Pons (tissue), 1 donor: ENCODE measurements around the gene KCNJ4.

ENCODE experiments used
- DNase-seq: peaks from one replicate; pipeline ENCODE4 v3.0.0-alpha.2; 2016; ENCODE audit warnings: low spot score

Gene KCNJ4

DNA sequence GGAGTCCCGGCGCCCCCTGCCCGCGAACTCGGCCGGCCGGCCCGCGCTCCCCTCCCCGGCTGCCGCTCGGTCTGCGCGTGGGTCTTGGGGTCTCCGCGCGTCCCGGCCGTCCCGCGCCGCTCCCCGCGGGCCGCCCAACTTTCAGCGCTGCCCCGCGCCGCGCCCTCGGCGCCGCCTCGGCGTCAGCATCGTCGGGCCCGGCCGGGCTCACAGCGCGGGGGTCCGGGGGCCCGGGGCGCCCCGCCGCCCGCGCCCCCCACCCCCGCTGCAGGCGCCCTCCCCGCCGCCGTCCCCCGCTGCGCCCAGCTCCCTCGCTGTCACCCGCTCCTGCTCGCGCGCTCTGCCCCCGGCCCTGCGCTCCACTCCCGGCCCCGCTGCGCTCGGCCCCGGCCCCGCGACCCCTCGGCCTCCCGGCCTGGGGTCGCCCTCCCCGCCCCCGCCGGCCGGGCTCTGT, at the start of gene KCNJ4:
Gene KCNJ4 (minus strand): TSS at position 124 of the 454 bp plus-strand sequence. CDS start 27,067 bp downstream, outside the sequence.
- no peak for DNase-seq

GRCh38 chr22:38503021-38503420, 48.0 kb upstream of the KCNJ4 start:
- DNase-seq = no peak

GRCh38 chr22:38501797-38502672, 47.0 kb upstream of the KCNJ4 start:
- no peak for DNase-seq

- no peak for DNase-seq
Observed at GRCh38 chr22:38497869-38498268, 42.9 kb upstream of the KCNJ4 start.

GRCh38 chr22:38494939-38495338, 39.9 kb upstream of the KCNJ4 start:
- no peak for DNase-seq

GRCh38 chr22:38494498-38494897, 39.5 kb upstream of the KCNJ4 start:
- no peak for DNase-seq

DNA sequence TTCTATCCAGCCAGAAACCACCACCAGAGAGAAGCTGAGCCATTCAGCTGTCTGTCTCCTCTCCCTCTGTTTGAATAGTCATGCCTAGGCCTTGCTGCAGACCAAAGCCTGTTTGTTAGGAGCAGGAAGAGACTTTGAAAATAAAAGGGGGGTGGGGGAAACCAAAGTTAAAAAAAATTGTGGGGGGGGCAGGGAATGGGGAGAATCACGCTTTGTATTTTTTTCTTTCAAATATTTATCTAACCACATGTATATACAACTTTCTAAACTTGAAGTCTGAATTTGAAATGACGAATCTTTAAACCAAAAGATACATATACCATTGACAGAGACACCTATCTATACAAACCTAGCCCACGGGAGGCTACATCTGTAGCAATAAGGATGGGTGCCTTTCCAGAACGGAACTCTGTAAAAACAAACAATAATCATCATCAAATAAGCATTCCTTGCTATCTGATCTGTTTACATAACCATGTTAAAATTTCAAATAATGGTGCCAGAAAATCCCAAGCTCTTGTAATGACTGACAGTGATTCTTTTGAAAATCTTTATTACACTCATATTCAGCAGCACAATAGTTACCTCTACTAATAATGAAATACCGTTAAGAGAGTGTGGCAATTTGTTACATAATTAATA, 36.8 kb upstream of the KCNJ4 start:
- DNase-seq = no peak

DNA sequence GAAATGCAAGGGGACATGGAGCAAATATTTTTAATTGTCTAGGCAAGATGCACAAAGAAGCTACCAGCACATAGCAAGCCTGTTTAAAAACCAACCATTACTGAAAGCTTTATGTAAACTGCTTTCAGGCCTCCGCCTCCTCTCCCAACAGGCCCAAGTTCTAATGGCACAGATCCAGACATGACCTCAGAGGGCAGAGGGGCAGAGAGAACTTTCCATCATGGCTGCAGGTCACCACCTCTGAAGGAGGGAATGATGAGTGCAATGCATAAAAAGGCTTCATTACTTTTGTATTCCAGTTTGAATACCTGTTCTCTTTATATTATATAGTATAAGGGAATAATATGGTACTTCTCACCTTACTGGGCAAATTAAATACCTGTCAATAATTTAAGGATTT, 35.9 kb upstream of the KCNJ4 start:
- DNase-seq = peak; percentile 70

GRCh38 chr22:38490475-38490874, 35.5 kb upstream of the KCNJ4 start:
- DNase-seq = no peak

GRCh38 chr22:38489561-38490145, 34.7 kb upstream of the KCNJ4 start:
- no peak for DNase-seq

GRCh38 chr22:38489142-38489541, 34.1 kb upstream of the KCNJ4 start:
- DNase-seq = no peak

GRCh38 chr22:38487946-38488345, 32.9 kb upstream of the KCNJ4 start:
- DNase-seq = no peak

- no peak for DNase-seq
Observed at GRCh38 chr22:38485783-38486182, 30.8 kb upstream of the KCNJ4 start.

DNA sequence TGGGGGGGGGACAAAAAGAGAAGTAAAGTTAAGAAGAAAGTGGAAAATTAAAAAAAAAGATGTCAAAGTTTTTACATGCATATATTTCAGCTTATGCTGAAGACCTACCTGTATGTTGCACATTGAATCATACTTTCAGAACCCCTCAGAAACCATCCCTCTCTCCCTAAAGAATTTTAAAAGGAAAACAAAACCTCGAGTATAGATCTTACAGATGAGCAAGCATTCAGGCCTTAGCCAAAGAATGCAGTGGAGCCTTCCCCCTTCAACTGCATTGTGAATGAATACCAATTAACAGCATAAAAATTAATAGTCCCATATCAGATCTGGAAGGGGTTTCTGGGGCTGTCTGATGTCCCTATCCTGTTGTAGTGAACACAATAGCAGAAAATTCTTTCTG, 29.2 kb upstream of the KCNJ4 start:
- DNase-seq = no peak

GRCh38 chr22:38482662-38483308, 27.8 kb upstream of the KCNJ4 start:
- no peak for DNase-seq

- DNase-seq = no peak
Observed at GRCh38 chr22:38481871-38482332, 26.9 kb upstream of the KCNJ4 start.

DNA sequence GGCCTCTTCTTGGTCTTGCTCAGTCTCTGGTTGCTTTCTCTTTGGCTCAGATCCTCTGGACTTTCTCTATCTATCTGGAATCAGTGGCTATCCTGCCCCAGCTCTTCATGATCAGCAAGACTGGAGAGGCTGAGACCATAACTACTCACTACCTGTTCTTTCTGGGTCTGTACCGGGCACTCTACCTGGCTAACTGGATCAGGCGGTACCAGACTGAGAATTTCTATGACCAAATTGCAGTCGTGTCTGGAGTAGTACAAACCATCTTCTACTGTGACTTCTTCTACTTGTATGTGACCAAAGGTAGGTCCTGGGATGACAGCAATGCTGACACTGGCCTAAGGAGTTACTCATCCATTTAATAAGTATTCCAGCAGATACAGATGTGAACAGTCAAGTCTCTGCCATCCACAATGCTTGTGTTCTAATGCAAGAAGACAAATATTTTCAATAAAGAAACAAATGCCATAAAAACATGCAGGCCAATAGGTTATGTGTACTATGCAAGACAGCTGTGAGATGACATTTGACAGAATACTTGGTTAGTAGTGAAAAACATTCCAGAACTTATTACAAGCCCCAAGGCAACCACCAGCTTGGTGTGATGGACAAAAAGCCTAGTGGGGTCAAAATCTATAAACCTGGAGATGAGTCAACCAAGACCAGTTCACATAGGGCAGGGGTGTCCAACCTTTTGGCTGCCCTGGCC, 26.3 kb upstream of the KCNJ4 start:
- DNase-seq = no peak

DNA sequence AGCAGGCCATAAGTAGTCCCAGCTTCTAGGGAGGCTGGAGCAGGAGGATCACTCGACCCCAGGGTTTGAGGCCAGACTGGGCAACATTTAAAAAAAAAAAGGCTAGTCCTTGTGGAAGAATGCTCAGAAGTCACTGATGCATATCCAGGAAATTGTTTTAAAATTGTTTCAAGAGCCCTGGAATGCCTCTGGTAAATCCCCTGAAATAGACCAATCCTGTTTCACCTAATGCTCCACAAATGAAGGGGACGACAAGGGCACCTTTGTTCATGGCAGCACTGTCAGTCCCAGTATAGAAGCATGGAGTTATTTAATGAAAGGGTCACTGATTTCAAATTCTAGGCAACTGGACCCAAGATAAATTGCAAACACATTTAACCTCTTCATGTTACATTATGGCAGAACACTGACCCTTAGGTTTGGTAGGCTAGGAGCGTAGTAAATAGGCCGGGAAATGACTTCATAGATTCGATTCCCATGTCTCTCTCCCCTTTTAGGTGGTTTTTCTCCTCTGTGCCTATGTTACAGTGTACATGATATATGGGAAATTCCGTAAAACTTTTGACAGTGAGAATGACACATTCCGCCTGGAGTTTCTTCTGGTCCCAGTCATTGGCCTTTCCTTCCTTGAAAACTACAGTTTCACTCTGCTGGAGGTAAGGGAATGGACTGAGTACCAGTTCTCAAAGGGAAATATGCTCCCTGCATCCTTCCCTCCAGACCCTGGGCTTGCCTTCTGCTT, 24.3 kb upstream of the KCNJ4 start:
- DNase-seq = no peak

DNA sequence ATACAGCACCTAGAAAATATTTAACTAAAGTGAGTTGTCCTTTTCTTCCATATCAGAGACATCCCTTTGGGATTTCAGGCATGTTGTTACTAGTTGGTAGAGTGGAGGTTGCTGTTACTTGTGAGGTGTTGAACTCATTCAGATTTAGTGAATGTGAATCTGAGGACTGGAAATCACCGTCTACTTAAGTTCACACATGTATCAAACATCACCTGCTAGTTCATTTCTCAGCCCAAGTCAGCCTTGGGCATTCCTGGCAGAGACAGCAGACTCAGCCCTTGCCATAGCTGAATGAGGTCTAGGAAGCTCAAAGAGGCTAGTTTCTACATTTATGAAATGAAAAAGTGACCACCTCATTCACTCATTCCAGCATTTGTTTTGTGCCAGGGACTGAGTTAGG, 22.6 kb upstream of the KCNJ4 start:
- DNase-seq = no peak

GRCh38 chr22:38474003-38474607, 19.1 kb upstream of the KCNJ4 start:
- no peak for DNase-seq

- no peak for DNase-seq
Observed at GRCh38 chr22:38471237-38471636, 16.2 kb upstream of the KCNJ4 start.
